Stimulated activated CD4-positive, alpha-beta T cell treated with anti-CD3 and anti-CD28 coated beads, Interleukin-12 subunit alpha, Interleukin-12 subunit beta, amount 100 ng/mL, for 24 hours (primary cell): ENCODE results near the gene ALPI.

ENCODE experiments used
- DNase-seq, 2 experiments: peaks; one replicate each; pipeline ENCODE4 v3.0.0-alpha.2; 2020; ENCODE audit warnings: low read depth in 2 of 2

ALPI gene

DNA sequence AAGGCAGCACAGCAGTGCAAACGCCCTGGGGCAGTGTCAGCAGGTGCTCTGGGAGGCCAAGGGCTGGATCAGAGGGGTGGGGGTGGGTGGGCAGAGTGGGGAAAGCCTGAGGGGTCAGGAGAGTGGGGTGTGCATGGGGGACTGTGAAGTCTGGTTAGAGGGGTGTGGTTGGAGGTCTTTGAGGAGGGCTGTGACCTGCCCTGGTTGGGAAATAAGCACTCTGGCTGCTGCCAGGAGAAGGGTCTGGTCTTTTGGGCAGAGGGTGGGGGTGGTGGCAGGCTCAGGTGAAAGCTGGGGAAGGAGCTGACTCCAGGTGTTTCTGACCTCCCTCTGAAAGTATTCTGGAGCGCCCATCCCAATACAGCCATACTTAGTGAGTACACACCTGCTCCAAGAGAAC is 4.2 kb downstream of the ALPI start:
- no peak for DNase-seq

DNA sequence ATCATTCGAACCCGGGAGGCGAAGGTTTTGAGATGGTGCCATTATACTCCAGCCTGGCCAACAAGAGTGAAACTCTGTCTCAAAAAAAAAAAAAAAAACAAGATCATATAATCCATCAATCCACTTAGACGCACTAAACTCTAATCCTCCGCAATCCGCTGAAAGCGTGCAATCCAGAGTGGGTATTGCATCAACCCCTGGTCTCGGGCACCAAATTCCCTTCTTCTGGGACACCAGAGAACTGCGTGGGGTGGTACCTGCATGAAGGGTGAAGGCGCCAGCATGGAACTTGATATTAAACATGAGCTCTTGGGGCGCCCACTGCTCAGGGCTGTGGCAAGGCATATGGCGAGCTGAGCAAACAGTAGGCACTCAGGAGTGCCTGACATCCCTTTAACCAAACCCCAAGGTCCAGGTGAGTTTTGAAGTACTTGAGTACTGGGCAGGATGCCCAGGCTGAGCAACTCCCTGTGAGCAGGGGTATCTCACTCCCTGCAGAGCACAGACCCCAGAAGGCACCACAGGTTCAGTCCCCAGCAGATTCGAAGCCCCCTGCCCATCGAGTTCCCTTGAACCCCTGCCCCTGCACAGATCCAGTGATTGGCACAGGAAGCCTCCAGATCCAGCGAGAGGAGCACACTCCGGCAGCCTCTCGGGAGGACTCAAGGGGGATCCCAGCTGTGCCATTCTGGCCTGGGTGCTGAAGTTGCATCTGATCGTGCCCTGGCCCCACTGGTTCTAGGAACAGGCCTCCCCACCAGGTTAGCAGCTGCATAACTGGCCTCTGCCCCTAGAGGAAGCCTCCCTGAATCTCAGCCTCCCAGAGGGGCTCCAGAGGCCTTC is 8.0 kb downstream of the ALPI start:
- DNase-seq, result no peak

DNA sequence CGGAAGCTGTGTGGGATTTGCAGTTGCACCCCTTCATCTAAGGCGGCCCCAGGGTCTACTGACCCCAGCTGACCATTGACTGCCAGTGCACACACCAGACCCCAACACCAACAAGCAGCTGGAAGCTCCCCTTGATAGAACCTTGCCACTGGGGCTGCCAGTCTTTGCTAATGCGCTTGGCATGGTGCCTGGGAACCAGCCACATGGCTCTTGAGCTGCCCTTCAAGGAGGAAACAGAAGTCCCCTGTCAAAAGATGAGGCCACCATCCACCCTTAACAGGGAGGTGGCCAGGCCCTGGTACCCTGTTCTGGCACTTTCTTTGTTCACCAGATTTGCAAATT is 8.6 kb downstream of the ALPI start:
- no peak for DNase-seq

DNA sequence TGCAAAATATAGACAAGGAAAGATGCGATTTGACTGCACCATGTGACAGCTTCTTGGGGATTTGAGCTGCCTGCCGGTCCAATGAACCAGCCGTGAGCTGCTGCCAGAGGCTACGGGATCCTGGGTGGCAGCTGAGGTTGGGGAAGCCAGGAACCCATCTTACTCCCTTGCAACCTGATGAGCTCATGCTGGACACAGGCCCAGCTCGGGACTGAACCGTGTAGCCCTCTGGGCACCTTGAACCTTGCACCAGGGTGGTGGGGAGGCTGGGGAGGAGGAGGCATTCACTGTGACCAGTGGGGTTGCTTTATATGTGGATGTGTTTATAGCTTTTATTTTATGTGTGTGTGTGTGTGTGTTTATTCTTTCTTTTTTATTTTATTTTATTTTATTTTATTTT is 9.1 kb downstream of the ALPI start:
- DNase-seq, result no peak

DNA sequence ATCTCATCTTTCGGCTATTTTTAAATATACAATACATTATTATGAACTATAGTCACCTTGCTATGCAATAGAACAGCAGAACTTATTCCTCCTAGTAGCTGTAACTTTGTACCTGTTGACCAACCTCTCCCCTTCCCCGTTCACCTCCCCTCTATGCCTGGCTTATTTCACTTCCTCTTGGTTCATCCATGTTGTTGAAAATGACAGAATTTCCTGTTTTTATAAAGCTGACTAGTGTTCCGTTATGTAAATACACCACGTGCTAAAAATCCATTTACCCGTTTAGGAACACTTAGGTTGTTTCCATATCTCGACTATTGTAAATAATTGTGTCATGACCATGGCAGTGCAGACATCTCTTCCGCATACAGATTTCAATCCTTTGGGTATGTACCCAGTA is 10.3 kb downstream of the ALPI start:
- DNase-seq, result no peak

DNA sequence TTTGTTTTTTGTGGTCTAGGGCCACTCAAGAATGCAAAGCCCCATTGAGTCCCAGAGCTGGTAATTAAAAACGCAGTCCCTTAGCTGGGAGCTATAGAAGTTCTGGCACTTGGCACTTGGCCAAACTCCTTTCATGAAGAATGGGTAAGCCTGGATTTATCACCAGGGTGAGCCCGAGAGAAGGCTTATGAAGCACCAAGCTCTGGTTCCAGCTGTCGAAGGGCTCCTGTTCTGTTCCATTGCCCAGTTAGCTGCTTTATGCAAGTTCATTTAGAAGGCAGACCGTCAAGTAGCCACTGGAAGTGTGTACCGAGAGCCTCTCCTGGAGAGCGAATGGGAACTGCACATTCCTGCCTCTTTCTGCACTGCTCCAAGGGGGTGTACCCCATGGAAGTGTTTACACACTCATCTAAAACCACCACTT is 17.5 kb downstream of the ALPI start:
- no peak for DNase-seq

DNA sequence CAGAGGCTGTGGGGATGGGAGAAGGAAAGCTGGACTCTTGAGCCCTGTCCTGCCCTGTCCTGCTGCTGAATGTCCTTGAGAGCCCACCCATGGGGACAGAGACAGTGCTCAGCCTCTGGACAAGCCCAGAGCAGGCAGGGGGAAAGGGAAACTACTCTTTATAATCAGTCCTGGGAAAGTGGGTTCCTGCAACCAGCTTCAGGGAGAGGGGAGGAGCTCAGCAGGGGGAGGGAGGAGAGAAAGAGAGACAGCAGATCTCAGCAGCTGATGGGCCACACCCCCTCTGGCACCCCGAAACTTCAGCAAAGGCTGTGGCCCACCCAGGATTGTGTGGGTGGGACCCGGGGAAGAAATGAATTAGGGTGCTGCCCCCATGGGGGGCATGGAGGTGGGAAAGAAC is 20.1 kb downstream of the ALPI start:
- no peak for DNase-seq

DNA sequence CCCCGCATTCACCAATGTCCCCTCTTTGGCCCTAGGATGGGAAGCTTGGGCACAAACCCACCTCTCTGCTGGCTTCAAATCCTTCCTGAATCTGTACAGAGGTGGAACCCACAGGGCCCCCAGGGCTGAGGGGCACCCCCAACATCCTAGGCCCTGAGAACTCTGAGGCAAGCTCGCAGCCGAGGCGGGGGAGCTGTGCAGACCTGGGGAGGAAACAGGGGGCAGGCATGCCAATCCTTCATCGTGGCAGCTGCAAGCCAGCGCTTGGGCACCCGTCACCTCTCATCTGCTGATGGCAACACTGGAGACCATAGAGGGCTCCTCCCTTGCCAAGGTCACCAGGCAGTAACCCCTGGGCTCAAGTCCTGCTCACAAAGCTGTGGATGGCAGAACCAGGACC is 20.8 kb downstream of the ALPI start:
- no peak for DNase-seq

DNA sequence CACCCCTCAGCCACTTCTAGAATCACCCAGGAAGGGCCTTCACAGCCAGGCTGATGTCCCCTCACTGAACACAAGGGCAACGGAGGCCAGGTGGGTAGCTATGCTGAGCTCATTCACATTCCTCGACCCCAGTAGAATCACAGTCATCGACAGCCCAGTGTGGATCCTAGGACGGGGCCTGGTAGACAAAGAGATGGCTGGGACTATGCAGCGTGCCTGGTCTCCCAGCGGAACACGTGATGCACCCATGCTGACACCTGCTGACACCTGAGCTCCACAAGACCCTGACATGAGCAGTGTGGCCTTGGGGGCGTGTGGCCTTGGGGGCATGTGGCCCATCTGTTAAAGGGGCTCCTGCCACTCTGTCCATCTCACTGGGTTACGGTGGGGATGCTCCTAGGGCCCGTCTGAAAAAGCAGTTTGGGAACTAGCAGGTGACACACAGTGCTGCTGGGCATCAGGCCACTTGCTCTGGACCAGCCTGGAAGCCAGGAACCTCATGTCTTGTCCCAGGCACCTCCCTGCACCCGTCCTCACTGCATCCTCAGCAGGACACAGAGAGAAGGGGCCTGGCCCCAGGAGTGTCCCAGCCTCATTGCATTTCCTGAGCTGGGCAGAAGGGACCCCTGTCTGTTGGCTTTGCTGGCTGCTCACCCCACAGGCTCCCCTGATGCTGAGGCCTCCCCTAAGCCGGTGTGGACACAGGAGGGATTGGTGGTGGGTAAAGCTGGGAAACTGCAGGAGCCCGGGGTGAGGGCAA is 22.0 kb downstream of the ALPI start:
- DNase-seq, result no peak

DNA sequence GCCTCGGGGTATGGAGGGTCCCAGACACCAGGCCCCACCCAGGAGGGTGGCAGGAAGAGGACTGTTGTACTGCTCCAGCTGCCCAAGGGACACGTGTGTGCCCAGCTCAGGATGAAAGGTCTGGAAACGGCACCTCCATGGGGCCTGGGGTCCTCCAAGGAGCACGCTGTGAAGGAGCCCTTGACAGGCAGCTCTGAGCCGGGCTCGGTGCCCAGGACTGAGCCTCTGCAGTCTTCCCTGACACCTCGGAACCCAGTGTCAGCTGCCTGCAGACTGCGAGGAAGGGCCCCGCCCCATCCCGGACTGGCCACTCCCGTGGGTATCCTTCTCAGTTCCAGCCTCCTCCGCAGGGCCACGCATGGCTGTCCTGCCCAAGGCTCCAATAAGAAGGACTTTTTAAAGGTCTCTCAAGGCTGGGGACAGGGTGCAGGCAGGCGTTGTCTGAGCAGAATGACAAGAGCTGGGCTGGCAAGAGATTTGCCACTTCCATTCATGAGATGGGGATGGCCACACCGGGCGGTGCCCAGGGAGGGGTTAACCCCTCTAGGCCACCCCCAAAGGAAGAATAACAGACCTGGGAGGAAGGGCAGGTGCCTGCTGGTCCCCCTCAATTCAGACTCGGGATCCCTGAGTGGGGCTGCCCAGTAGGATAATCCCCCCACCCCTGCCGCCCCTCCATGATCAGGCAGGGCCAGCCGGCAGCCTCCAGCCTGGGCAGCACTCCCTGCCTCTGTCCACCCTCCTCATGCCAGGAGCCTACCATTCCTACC is 22.8 kb downstream of the ALPI start:
- DNase-seq, result no peak

DNA sequence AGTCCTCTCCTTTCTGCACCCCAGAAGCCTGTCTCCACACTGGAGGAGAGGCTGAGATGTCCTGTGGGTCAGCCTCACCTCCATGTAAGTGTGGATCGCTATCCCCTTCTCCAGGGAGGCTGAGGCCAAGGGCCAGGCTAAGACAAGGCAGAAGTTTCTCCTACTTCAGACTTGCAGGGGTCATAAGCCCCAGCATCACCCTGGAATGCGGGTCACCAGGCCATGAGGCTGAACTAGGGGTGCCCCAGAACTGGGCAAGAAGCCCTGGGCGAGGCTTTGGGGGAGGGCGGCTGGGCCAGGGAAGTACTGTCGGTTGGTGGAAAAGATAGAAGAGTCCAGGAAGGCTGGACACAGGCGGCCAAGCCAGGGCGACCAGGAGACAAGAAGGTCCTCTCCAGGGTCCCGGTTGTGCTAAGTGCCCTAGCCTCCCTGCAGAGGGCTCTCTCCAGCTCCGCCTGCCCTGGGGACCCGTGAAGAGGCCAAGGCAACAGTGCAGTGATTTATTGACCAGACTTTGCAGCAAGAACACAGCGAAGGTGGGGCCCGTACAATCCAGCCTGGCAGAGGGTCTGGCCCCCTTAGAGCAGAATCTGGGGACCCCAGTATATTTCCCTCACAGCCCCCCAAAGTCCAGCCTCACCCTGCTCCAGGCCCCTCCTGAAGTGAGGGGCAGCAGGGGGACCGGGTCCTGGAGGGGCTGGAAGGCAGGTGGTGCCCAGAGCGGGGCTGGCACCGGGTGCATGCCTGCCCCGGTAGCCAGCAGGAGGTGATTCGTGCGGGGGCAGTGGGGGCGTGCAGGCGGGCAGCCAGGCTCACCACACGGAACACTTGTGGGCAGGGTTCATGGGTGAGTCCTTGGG is 23.6 kb downstream of the ALPI start:
- DNase-seq, result no peak

DNA sequence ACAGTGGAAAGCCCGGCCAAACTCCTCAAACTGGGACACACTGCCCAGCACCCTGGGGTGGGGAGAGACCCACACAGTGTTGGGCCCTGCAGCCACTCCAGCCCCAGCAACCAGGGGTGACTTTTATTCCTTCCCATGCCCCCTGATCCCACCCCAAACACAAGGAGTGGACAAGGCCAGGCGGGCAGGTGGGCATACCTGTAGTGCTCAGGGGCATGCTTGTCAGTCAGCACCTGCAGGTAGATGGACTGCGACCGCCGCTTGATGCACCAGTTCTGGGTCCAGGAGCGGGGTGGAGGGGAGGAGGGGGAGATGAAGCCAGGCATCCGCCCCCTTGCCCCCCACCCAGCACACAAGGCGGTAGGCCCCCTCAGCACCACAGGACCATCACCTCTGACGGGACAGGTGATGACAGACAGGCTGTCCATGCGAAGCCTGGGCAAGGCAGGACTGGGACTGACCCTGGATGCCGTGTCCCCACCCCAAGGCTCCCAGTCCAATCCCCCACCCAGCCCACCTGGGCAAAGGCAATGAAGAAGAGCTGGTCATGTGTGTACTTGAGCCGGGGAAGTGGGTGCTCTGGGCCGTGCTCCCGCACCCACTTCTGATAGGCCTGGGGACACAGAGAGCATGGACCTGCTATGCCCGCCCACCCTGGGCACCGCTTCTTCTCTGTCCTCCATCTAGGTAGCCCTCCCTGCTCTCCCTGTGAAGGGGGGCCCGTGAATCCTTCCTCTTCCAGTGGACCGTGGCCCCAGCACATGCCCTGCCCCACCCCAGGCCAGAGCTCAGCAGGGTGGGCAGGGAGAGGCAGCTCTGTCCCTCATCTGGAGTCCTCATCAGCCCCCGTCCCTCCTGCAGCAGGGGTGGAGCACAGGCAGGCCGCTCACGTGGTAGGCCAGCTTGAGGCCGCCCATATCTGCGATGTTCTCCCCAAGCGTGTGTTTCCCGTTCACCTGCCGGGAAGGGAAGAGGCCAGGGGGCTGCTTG is 24.5 kb downstream of the ALPI start:
- no peak for DNase-seq

DNA sequence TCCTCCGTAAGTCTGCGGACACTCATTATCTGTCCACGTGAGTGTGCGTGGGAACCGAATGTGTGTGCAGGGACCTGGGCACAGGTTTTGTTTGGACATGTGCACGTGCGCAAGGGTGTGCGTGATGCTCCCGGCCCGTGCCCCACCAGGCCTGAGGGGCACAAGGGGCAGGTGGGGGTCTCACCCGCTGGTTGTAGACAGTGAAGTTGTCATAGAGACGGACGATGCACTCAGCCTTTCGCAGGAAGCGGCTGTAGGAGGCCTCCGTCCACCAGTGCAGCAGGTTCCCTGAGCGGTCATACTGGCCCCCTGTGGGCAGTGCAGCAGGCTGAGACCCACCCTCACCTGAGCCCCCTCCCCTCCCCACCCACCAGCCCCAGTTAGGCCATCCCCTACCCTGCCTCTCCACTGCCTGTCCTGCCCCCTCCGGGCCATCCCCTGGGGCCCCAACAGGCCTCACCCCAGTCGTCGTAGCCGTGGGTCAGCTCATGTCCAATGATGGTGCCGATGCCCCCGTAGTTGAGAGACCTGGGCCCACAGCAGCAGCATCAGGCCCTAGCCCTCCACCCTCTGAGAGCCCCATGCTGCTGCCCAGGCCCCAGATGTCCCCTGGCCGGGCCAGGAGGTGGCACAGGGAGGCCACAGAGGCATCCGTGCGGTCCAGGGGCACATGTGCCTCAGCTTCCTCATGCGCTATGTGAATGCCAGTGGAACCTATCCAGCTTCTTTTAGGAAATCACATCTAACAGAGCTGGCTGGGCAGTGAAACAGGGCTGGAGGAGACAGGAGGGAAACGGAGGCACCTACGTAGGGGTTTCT is 25.6 kb downstream of the ALPI start:
- DNase-seq, result no peak

DNA sequence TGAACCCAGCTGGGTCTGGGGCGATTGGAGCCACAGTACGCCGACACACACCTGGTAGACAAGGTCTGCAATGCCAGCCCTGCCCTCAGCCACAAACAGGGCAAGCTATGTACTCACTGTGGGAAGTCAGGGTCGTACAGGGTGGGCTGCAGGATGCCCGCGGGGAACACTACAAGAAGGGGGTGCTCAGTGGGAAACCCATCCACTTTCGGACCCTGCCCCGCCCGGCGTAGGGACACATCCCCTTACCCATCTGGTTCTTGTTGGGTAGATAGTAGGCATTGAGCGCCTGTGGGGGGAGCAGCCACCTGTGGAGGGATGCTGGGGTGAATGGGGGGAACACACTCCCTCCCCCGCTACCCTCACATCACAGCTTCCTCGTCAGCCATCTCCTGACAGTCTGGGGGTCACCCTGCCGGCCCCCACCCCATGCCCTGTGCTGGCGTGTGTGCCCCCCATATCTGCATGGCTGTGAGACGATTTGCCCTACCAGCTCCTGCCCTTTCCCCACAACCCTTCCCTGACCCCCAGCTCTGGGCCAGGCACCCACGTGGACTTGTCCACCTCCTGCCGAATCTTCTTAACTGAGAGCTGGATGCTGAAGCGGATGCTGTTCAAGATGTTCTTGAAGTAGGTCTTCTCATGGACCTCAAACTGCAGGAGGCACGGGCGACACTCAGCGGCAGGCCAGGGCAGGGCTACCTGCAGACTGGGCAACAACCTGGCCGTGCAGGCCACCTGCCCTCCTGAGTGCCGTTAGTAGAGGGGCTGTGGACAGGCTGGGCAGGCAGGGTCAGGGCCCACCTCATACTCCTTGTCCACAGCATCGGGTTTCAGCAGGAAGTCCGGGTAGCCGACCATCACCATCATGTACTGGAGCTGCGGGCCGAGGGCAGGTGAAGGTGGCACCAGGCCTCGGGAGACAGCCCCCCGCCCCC is 26.6 kb downstream of the ALPI start:
- DNase-seq, result no peak

DNA sequence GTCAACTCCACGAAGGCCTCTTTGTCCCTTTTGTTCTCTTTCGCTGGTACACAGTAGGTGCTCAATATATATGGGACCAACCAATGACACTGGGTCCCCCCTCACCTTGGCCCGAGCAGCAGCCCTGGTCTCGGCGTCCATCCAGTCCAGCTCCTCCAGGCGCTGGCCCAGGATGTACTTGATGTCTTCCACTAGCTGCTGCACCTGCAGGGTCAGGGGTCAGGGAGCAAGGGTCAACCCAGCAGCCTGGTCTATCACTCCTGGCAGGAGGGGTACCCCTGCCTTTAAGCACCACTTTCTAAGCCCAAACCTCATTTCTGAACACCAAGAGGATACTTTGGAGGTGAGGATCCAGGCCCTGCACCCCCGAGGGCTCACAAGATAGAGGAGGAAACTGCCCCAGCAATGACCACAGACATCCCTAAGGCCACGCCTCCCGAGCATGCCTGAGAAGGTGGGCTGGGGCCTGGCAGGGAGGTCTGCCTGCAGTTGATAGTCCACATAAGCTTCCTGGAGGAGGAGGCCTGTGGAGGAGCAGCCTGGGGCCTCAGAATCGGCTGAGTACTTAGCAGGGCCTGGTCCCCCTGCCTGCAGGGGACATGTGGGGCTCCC is 27.5 kb downstream of the ALPI start:
- DNase-seq, result no peak

DNA sequence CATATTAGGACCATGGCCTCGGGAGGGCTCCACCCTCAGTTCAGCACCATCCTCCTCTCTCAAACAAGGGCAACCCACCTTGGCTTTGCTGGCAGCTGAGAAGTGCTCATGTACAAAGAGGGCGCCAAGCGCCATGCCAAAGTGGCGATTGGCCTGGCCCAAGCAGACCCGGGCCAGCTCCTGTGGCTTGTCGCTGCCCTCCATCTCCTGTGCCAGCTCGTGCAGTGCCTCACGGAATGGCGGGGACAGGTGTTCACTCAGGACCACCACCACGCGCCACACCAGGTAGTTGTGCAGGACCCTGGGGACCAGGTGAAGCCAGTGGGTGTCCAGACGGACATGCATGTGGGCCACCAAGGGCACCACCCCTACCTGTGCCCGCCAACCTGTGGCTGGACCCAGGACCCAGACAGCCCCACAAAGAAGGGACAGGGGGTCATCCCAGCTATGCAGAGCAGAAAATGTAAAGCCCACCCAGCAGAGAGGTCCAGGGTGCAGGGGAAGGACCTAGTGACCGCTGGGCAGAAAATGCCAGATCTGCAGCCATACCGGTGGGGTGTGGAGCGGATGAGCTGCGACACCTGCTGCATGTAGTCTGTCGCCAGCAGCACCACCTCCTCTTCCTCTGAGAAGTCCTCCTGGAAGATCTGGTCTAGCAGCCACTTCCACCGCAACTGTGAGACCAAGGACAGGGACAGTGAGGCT is 28.1 kb downstream of the ALPI start:
- DNase-seq, result no peak

DNA sequence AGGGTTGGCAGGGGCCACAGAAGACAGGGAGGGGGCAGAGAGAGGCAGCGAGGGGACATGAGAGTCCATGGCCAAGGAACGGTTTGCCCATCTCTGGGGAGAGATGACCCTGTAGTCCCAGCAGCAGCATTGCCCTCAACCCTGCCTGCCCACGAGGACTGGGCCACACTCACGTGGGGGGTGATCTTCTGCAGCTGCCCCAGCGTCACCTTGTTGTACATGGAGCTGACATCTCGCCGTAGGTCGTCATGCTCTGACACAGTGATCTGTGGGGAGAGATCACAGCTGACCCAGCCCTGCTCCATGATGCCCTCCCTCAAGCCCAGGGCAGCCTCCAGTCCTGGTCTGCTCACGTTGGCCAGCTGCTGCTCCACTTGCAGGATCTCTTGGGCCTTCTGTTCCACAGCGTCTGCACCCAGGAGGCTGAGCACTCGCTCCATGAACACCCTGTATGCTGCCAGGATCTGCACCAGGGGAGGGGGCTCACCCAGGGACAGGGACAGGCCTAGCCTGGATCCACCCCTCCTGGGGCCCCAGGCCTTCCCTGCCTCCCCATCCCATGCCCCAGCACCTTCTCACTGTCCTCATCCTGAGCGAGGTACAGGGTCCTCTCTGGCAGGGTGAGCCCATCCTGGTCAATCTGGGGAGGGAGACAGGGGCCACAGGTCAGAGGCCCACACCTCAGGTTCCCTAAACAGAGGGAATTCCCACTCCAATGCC is 28.8 kb downstream of the ALPI start:
- no peak for DNase-seq
